ENCODE data around the gene PSEN1.

- TF ChIP-seq, protein P1, sequence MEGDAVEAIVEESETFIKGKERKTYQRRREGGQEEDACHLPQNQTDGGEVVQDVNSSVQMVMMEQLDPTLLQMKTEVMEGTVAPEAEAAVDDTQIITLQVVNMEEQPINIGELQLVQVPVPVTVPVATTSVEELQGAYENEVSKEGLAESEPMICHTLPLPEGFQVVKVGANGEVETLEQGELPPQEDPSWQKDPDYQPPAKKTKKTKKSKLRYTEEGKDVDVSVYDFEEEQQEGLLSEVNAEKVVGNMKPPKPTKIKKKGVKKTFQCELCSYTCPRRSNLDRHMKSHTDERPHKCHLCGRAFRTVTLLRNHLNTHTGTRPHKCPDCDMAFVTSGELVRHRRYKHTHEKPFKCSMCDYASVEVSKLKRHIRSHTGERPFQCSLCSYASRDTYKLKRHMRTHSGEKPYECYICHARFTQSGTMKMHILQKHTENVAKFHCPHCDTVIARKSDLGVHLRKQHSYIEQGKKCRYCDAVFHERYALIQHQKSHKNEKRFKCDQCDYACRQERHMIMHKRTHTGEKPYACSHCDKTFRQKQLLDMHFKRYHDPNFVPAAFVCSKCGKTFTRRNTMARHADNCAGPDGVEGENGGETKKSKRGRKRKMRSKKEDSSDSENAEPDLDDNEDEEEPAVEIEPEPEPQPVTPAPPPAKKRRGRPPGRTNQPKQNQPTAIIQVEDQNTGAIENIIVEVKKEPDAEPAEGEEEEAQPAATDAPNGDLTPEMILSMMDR (IDR thresholded peaks at IDR 0.05), result no peak
- TF ChIP-seq POLR2A (IDR thresholded peaks at IDR 0.05), result no peak
Measured at GRCh38 chr14:73153272-73153671, 17.0 kb downstream of the PSEN1 start.

Data from tibial nerve (tissue), 3 donors.